Gastroesophageal sphincter (tissue), 3 donors: ENCODE measurements around the gene NELFB.

ENCODE experiments used
- EP300 ChIP-seq: sonication (generic); formaldehyde crosslinking; IDR thresholded peaks from one replicate; pipeline ENCODE4 v1.6.1; 2017; ENCODE audit warnings: antibody characterized with exemption, mild to moderate bottlenecking
- POLR2A ChIP-seq, 2 donors: fragments of 450-650 bp; IDR thresholded peaks; one replicate each; pipeline ENCODE4 v1.6.1; 2017; ENCODE audit warnings: antibody characterized with exemption in 2 of 2, mild to moderate bottlenecking in 2 of 2, moderate library complexity in 1 of 2
- POLR2AphosphoS5 ChIP-seq: sonication (generic); formaldehyde crosslinking; IDR thresholded peaks from one replicate; pipeline ENCODE4 v1.6.1; 2017; ENCODE audit warnings: antibody characterized with exemption
- TF ChIP-seq, protein P1 (sequence below), 4 experiments: fragments of 200-600 bp in 2 of 4; fragments of 450-650 bp in 2 of 4; sonication (generic) in 1 of 4; IDR thresholded peaks; one replicate each; pipeline ENCODE4 v1.5.1; 2017 to 2019; ENCODE audit warnings: antibody characterized with exemption in 4 of 4, mild to moderate bottlenecking in 2 of 4, moderate library complexity in 2 of 4

DNA sequence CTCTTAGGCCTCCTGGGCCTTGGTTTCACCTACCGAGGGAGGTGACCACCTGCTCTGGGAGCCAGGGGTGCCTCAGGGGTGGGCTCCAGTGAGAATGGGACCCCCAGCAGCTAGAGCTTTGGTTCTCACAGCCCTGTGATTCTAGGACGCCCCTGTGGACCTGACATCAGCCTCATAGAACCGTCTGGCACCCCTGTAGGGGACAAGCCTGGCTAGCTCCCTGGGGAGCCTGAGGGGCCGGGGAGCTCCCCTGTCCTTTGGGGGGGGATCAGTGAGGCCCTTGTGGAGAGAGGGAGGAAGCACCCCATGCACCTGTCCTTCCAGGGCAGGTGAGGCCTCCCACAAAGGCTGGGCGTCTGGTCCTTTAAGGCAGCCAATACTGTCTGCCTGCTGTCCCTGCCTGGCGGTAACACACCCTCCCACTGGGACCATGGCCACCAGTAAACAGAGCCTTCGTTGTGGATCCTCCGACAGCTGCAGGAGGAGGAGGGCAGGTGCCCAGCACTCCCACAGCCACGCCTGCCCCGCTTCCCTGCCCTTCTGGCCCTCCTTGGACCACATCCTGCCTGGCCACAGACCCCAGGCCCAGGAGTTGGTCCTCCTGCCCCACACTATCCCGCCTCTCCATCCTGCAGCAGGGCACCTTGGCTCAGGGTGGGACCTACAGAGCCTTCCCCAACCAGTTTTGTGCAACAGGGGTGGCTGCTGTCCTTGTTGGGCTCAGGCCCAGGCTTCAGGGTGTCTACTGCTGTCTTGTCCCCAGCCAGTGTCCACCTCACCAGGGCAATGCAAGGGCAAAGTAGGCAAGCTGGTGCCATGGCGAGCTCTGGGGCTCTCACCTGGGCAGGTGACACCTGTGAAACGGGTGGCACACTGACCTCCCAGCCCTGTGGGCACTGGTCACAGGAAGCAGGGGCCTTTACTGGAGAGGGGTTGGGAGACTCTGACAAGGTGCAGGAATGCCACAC, 17.1 kb upstream of the NELFB start:
- TF ChIP-seq POLR2A (IDR thresholded peaks at IDR 0.05): no peak
- TF ChIP-seq, protein P1, sequence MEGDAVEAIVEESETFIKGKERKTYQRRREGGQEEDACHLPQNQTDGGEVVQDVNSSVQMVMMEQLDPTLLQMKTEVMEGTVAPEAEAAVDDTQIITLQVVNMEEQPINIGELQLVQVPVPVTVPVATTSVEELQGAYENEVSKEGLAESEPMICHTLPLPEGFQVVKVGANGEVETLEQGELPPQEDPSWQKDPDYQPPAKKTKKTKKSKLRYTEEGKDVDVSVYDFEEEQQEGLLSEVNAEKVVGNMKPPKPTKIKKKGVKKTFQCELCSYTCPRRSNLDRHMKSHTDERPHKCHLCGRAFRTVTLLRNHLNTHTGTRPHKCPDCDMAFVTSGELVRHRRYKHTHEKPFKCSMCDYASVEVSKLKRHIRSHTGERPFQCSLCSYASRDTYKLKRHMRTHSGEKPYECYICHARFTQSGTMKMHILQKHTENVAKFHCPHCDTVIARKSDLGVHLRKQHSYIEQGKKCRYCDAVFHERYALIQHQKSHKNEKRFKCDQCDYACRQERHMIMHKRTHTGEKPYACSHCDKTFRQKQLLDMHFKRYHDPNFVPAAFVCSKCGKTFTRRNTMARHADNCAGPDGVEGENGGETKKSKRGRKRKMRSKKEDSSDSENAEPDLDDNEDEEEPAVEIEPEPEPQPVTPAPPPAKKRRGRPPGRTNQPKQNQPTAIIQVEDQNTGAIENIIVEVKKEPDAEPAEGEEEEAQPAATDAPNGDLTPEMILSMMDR (IDR thresholded peaks at IDR 0.05): no peak
- TF ChIP-seq POLR2AphosphoS5: no peak
- no peak for TF ChIP-seq EP300
